ENCODE measurements around the gene ERC2. TPM values are rescaled to one million over a fixed set of nuclear protein-coding genes. Genes with fewer than 3 reads are reported as not detected.

The ERC2 gene
- total and polyA plus RNA-seq, 2 of the 8 experiments (the other 6 are each of a cell fraction or from before 2014, with no cell fraction given): 16.4 to 22.8 TPM

DNA sequence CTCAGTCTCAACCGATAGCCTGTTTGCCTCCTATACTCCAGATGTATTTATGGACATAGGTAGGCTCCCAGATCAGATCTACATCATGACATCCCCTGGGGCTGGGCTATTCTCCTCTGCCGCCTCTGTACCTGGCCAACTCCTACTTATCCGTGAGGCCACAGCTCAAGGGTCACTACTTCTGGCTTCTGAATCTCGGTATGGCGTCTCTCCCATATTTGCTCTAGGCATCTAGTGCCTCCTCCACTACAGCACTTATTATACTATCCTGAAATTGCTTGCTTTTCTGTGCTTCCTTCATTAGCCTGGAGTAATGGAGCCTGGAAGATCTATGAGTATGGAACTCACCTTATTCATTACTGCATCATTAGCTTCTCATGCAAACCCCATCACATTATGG is 808.6 kb downstream of the ERC2 start:
- H2BK120ac ChIP-seq (replicated peaks; ENCODE audit: low read depth, low read length): no peak overlapping the region
- no peak overlapping the region for H3K4me3 ChIP-seq (ENCODE audit: extremely low read depth in 1 of 4, insufficient read depth in 2 of 4, low read depth in 3 of 4, low read length in 4 of 4)
- ChIA-PET POLR2A (ENCODE audit: partially characterized antibody) (no interaction called here), CTCF (ENCODE audit: partially characterized antibody) (interaction anchor here (0.6 to 1.4 kb wide), 7 partner anchors 8 to 591 kb away, joined by 3 to 7 read pairs (median 3); no protein-coding TSS in a partner anchor)
- H3K56ac ChIP-seq (replicated peaks; ENCODE audit: insufficient read length, low read depth, low read length): no peak overlapping the region
- no peaks in the 10 kb centered on the region for H3K9me3 ChIP-seq (ENCODE audit: insufficient read depth in 2 of 2, low read depth in 1 of 2, low read length in 1 of 2)
- H3K9ac ChIP-seq (replicated peaks in 1 of 4; ENCODE audit: extremely low read depth in 1 of 4, low read depth in 3 of 4, low read length in 3 of 4): no peak overlapping the region
- no peak overlapping the region for H4K5ac ChIP-seq (ENCODE audit: insufficient read length, low read depth, low read length)
- H3K18ac ChIP-seq (ENCODE audit: extremely low read depth, low read length): no peak overlapping the region
- no peaks in the 10 kb centered on the region for H3K27me3 ChIP-seq (replicated peaks in 1 of 4; ENCODE audit: control insufficient read depth in 3 of 4, extremely low read depth in 1 of 4, insufficient read depth in 3 of 4, low read length in 3 of 4)
- FAIRE-seq: no peak
- H2BK12ac ChIP-seq (ENCODE audit: low read depth, low read length): no peak overlapping the region
- no peak overlapping the region for H2BK5ac ChIP-seq (ENCODE audit: low read depth, low read length)
- H3K36me3 ChIP-seq (ENCODE audit: control insufficient read depth in 2 of 4, insufficient read depth in 4 of 4, low read length in 3 of 4): no peaks in the 10 kb centered on the region
- WGBS, 2 experiments (ENCODE audit: extremely low coverage in 1 of 2, insufficient coverage in 1 of 2, insufficient read length in 1 of 2, insufficient replicate concordance in 2 of 2, low coverage in 1 of 2, low lambda C conversion rate in 2 of 2, missing lambda C conversion rate in 1 of 2): 84% methylated on average over 5 of the region's 5 CpGs; no CpG with 5 or more reads in 1 of the 2 experiments
- no peak overlapping the region for H2AK5ac ChIP-seq (ENCODE audit: low read depth, low read length)
- H3K27ac ChIP-seq (ENCODE audit: low read depth, low read length): no peak overlapping the region
- no peaks in the 10 kb centered on the region for H3K79me2 ChIP-seq (ENCODE audit: control insufficient read depth in 1 of 2, insufficient read depth in 2 of 2, low read length in 2 of 2)
- H2AFZ ChIP-seq (ENCODE audit: low read length): no peak overlapping the region
- no peak overlapping the region for H4K91ac ChIP-seq (replicated peaks; ENCODE audit: insufficient read length, low read length)
- H3K79me1 ChIP-seq (ENCODE audit: low read depth, low read length): no peaks in the 10 kb centered on the region
- H2BK15ac ChIP-seq (ENCODE audit: low read length): no peak overlapping the region
- no peak overlapping the region for H3K4ac ChIP-seq (replicated peaks; ENCODE audit: insufficient read length, low read depth, low read length)
- no peaks in the 10 kb centered on the region for H3K23me2 ChIP-seq (ENCODE audit: low read depth, low read length)
- H4K8ac ChIP-seq (ENCODE audit: extremely low read depth, insufficient read depth, low read length): no peak overlapping the region
- peaks cover 8 to 29% (median 19%) of the 10 kb centered on the region in 4 experiments for H3K4me1 ChIP-seq (replicated peaks in 1 of 4; ENCODE audit: control insufficient read depth in 3 of 4, insufficient read depth in 4 of 4, low read length in 3 of 4)
- DNase-seq (ENCODE audit: low read depth in 1 of 2, low spot score in 2 of 2): no peak
- H3K14ac ChIP-seq (ENCODE audit: insufficient read length): no peak overlapping the region
- H3K4me2 ChIP-seq (ENCODE audit: insufficient read depth in 1 of 2, low read depth in 2 of 2, low read length in 2 of 2): no peak overlapping the region; a peak in 1 of 4 replicates
- no peak overlapping the region for H3K23ac ChIP-seq (ENCODE audit: insufficient read length)
- no peak overlapping the region for H2BK20ac ChIP-seq (ENCODE audit: low read length)
- no peaks in the 10 kb centered on the region for H4K20me1 ChIP-seq (replicated peaks in 1 of 2; ENCODE audit: control insufficient read depth in 1 of 2, insufficient read depth in 2 of 2, low read length in 2 of 2)
- TF ChIP-seq GTF2F1 (IDR thresholded peaks at IDR 0.05; ENCODE audit: borderline replicate concordance, low read depth, low read length) (no peak), NANOG (IDR thresholded peaks at IDR 0.05; ENCODE audit: insufficient read depth, low read depth, low read length, poor library complexity, severe bottlenecking) (no peak), GABPA (IDR thresholded peaks at IDR 0.05; ENCODE audit: borderline replicate concordance, insufficient read depth, low read length) (no peak)

All from H1 (cell line).